Smooth muscle cell (in vitro differentiated cells): ENCODE results near the gene SMG5. TPM values are rescaled to one million over a fixed set of nuclear protein-coding genes. Genes with fewer than 3 reads are reported as not detected.
"Not testable (repeated sequence)": the region's sequence is repeated elsewhere in the genome, so short reads cannot be mapped to it uniquely, and the experiment has no call there.

Source experiments
- DNase-seq: peaks from one replicate; lab custom pipeline; 2025; ENCODE audit not compliant: unreplicated experiment; lab: John Stamatoyannopoulos, UW
- H2AFZ ChIP-seq: fragments of 200-600 bp; sonication (generic); 2 replicates; pipeline ENCODE4 v1.6.0; 2016; ENCODE audit warnings: antibody characterized with exemption, low read depth, mild to moderate bottlenecking
- H3F3A ChIP-seq: fragments of 200-600 bp; sonication (generic); 2 replicates; pipeline ENCODE4 v1.6.0; 2017; ENCODE audit warnings: antibody characterized with exemption, low read depth
- H3K27ac ChIP-seq: fragments of 200-600 bp; sonication (generic); 2 replicates; pipeline ENCODE4 v1.5.1; 2016; ENCODE audit warnings: low read depth, mild to moderate bottlenecking
- H3K27me3 ChIP-seq: fragments of 200-600 bp; sonication (generic); 2 replicates; pipeline ENCODE4 v1.6.1; 2016; ENCODE audit warnings: low read depth, mild to moderate bottlenecking
- H3K36me3 ChIP-seq: fragments of 200-600 bp; sonication (generic); 2 replicates; pipeline ENCODE4 v1.5.1; 2016; ENCODE audit warnings: low read depth
- H3K4me1 ChIP-seq: fragments of 200-600 bp; sonication (generic); 2 replicates; pipeline ENCODE4 v1.5.1; 2016; ENCODE audit warnings: low read depth
- H3K4me2 ChIP-seq: fragments of 200-600 bp; sonication (generic); 2 replicates; pipeline ENCODE4 v1.6.0; 2016; ENCODE audit warnings: mild to moderate bottlenecking
- H3K4me3 ChIP-seq: fragments of 200-600 bp; sonication (generic); 2 replicates; pipeline ENCODE4 v1.5.1; 2016; ENCODE audit warnings: mild to moderate bottlenecking
- H3K79me2 ChIP-seq: fragments of 200-600 bp; sonication (generic); 2 replicates; pipeline ENCODE4 v1.6.0; 2016; ENCODE audit warnings: low read depth, mild to moderate bottlenecking
- H3K9ac ChIP-seq: fragments of 200-600 bp; sonication (generic); 2 replicates; pipeline ENCODE4 v1.6.0; 2016; ENCODE audit warnings: low read depth
- H3K9me3 ChIP-seq: fragments of 200-600 bp; sonication (generic); replicated peaks from 2 replicates; pipeline ENCODE4 v1.5.1; 2016; ENCODE audit warnings: low read depth
- H4K20me1 ChIP-seq: fragments of 200-600 bp; sonication (generic); 2 replicates; pipeline ENCODE4 v1.6.0; 2016; ENCODE audit warnings: low read depth
- WGBS: methylation state at CpG from one replicate; pipeline ENCODE4 v1.1.7; 2016; ENCODE audit warnings: low lambda C conversion rate; 5-methylcytosine and 5-hydroxymethylcytosine counted together
- polyA plus RNA-seq: library from polyadenylated mRNA; unstranded; fragments of >200 nt; fragmentation: Nextera tagmentation; extraction: Ambion mirVana; gene quantifications from 2 replicates; pipeline ENCODE4 v1.2.1, GENCODE V29; 2016
- total RNA-seq: library from RNA; depleted of rRNA; stranded (reverse); fragments of >200 nt; gene quantifications from 2 replicates; pipeline ENCODE4 v1.2.3, GENCODE V29; 2014
- TF ChIP-seq, protein P1 (sequence below): fragments of 200-600 bp; sonication (generic); IDR thresholded peaks from 2 replicates; pipeline ENCODE4 v1.5.1; 2017; ENCODE audit warnings: borderline replicate concordance, mild to moderate bottlenecking, antibody characterized with exemption; ENCODE audit not compliant: insufficient read depth, poor library complexity, severe bottlenecking

SMG5 gene, protein sequence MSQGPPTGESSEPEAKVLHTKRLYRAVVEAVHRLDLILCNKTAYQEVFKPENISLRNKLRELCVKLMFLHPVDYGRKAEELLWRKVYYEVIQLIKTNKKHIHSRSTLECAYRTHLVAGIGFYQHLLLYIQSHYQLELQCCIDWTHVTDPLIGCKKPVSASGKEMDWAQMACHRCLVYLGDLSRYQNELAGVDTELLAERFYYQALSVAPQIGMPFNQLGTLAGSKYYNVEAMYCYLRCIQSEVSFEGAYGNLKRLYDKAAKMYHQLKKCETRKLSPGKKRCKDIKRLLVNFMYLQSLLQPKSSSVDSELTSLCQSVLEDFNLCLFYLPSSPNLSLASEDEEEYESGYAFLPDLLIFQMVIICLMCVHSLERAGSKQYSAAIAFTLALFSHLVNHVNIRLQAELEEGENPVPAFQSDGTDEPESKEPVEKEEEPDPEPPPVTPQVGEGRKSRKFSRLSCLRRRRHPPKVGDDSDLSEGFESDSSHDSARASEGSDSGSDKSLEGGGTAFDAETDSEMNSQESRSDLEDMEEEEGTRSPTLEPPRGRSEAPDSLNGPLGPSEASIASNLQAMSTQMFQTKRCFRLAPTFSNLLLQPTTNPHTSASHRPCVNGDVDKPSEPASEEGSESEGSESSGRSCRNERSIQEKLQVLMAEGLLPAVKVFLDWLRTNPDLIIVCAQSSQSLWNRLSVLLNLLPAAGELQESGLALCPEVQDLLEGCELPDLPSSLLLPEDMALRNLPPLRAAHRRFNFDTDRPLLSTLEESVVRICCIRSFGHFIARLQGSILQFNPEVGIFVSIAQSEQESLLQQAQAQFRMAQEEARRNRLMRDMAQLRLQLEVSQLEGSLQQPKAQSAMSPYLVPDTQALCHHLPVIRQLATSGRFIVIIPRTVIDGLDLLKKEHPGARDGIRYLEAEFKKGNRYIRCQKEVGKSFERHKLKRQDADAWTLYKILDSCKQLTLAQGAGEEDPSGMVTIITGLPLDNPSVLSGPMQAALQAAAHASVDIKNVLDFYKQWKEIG
- total RNA-seq (42.8 and 47.4 TPM in 2 replicates), polyA plus RNA-seq (42.3 and 57.2 TPM in 2 replicates)

DNA sequence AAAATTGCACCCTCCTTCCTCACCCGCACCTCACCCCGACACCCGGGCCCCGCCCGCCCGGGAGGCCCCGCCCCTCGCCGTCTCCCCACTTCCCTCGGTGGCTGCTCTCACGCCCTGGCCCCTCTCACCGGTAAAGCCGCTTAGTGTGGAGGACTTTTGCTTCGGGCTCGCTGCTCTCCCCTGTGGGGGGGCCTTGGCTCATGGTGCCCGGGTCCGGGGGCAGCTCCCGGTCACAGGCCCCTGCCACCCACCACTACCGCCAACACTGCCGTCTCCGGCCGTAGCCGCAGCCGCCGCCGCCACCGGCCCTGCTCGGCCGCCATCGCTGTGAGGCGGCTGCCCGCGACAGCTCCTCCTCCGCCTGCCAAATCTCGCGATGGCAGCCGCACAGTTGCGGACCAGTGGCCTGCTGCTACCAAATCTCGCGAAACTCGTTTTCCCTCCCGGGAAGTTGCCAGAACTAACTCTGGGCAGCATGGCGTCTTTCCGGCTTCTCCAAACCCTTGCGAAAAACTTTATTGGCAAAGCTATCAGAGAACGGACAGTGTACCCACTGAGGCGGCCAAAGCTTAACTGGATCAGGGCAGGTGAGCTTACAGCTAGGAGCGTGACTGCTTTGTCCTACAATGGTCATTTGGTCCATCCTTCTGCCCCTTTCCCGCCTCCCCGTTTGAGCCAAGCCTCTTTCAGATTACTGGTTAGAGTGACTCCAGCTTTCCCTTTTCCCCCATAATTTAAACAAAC lies at the start of gene SMG5:
TSS of gene SMG5 (minus strand) at position 347 of the 744 bp plus-strand sequence. CDS start at position 202, 145 bp downstream.
- Histone ChIP-seq H3K4me2 (peak within 1 kb of the TSS; percentile 96), H3K27me3 (no peaks in the 10 kb centered on the region), H4K20me1 (peaks cover 43% of the 10 kb centered on the region), H3K9ac (peak within 1 kb of the TSS; percentile 97), H3K9me3 (no peaks in the 10 kb centered on the region), H3F3A (no peaks in the 10 kb centered on the region), H3K27ac (peak within 1 kb of the TSS; percentile 87), H3K4me1 (peaks cover 24% of the 10 kb centered on the region), H3K36me3 (no peaks in the 10 kb centered on the region), H3K79me2 (peaks cover 42% of the 10 kb centered on the region), H3K4me3 (peak within 1 kb of the TSS; percentile 82), H2AFZ (peak within 1 kb of the TSS; percentile 87)
- DNase-seq: peak; percentile 89
- 2% methylated on average over 38 of the region's 50 CpGs for WGBS
- TF ChIP-seq, protein P1, sequence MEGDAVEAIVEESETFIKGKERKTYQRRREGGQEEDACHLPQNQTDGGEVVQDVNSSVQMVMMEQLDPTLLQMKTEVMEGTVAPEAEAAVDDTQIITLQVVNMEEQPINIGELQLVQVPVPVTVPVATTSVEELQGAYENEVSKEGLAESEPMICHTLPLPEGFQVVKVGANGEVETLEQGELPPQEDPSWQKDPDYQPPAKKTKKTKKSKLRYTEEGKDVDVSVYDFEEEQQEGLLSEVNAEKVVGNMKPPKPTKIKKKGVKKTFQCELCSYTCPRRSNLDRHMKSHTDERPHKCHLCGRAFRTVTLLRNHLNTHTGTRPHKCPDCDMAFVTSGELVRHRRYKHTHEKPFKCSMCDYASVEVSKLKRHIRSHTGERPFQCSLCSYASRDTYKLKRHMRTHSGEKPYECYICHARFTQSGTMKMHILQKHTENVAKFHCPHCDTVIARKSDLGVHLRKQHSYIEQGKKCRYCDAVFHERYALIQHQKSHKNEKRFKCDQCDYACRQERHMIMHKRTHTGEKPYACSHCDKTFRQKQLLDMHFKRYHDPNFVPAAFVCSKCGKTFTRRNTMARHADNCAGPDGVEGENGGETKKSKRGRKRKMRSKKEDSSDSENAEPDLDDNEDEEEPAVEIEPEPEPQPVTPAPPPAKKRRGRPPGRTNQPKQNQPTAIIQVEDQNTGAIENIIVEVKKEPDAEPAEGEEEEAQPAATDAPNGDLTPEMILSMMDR: no peak

GRCh38 chr1:156323179-156323578 lies 40.6 kb upstream of the SMG5 start:
- not testable (repeated sequence) for H3K9me3 ChIP-seq, H2AFZ ChIP-seq, H3K27ac ChIP-seq, H3K9ac ChIP-seq, H3K27me3 ChIP-seq, H3F3A ChIP-seq, H3K4me2 ChIP-seq, H3K79me2 ChIP-seq, H3K4me3 ChIP-seq, H3K4me1 ChIP-seq, DNase-seq, H4K20me1 ChIP-seq
- H3K36me3 ChIP-seq: peaks cover 34% of the 10 kb centered on the region
- WGBS: 93% methylated on average over 9 of the region's 9 CpGs

DNA sequence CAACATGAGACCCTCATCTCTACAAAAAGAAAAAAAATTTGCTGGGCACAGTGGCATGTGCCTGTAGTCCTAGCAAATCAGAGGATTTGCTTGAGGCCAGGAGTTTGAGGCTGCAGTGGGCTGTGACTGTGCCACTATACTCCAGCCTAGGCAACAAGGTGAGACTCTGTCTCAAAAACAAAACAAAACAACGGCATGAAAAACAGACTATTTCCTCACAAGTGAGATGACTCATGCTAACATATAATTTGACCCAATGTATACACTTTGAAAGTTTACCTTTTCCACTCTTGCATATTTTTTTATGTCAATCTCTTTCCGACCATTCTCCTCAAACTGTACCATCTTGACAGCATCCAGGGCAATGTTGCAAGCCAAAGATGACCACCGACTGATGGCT lies 37.9 kb upstream of the SMG5 start:
- DNase-seq: no peak
- H3F3A ChIP-seq: peaks cover 7% of the 10 kb centered on the region
- no peak overlapping the region for H3K27ac ChIP-seq
- no peak overlapping the region for H3K9ac ChIP-seq
- H2AFZ ChIP-seq: no peak overlapping the region
- WGBS: 92% methylated on average over 3 of the region's 3 CpGs
- TF ChIP-seq, protein P1: no peak
- no peak overlapping the region for H3K4me2 ChIP-seq
- no peaks in the 10 kb centered on the region for H3K4me1 ChIP-seq
- peaks cover 59% of the 10 kb centered on the region for H3K36me3 ChIP-seq
- H3K27me3 ChIP-seq: no peaks in the 10 kb centered on the region
- peaks cover 3% of the 10 kb centered on the region for H3K79me2 ChIP-seq
- no peaks in the 10 kb centered on the region for H3K9me3 ChIP-seq
- H3K4me3 ChIP-seq: no peak overlapping the region
- peaks cover 6% of the 10 kb centered on the region for H4K20me1 ChIP-seq
